Dermis blood vessel endothelial cell (primary cell): ENCODE results near the gene ZNF513. TPM values are rescaled to one million over a fixed set of nuclear protein-coding genes. Genes with fewer than 3 reads are reported as not detected.
"Not testable (repeated sequence)": the region's sequence is repeated elsewhere in the genome, so short reads cannot be mapped to it uniquely, and the experiment has no call there.

Experiments
- DNase-seq: peaks from one replicate; pipeline ENCODE4 v3.0.0; 2010
- total RNA-seq: library from RNA; depleted of rRNA; stranded (reverse); fragments of >200 nt; gene quantifications from 2 replicates; pipeline ENCODE4 v1.2.3, GENCODE V29; 2014

ZNF513 gene
- total RNA-seq, 1 donor from 2014 or later: 8.0 TPM

DNA sequence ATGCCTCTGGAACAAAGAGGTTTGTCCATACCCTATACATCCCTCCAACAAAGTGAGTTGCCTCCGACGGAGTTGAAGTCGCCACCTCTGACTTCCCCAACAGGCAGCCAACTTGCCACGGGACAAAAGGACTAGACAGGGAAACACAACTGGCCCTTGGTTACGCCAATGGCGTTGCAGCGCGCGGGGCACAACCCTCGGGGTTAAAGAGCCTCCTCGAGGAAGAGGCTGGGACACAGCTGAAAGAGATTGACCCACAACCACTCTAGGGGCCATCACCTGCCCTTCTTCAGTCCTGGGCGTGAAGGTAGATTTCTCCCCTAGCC is 24.5 kb downstream of the ZNF513 start:
- peak; percentile 78 for DNase-seq

GRCh38 chr2:27354597-27354927 is 26.0 kb downstream of the ZNF513 start:
- no peak for DNase-seq

GRCh38 chr2:27353762-27354596 is 26.6 kb downstream of the ZNF513 start:
- DNase-seq: no peak

DNA sequence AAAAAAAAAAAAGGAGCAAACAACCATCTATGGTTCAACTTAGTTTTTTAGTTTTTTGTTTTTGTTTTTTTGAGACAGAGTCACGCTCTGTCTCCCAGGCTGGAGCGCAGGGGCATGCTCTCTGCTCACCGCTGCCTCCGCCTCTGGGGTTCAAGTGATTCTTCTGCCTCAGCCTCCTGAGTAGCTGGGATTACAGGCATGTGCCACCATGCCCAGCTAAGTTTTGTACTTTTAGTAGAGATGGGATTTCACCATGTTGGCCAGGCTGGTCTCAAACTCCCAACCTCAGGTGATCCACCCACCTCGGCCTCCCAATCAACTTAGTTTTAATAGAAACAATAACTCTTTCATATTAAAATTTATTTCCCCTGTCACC is 27.2 kb downstream of the ZNF513 start:
- DNase-seq: not testable (repeated sequence)

- no peak for DNase-seq
Observed at GRCh38 chr2:27351802-27352598, 28.5 kb downstream of the ZNF513 start.

DNA sequence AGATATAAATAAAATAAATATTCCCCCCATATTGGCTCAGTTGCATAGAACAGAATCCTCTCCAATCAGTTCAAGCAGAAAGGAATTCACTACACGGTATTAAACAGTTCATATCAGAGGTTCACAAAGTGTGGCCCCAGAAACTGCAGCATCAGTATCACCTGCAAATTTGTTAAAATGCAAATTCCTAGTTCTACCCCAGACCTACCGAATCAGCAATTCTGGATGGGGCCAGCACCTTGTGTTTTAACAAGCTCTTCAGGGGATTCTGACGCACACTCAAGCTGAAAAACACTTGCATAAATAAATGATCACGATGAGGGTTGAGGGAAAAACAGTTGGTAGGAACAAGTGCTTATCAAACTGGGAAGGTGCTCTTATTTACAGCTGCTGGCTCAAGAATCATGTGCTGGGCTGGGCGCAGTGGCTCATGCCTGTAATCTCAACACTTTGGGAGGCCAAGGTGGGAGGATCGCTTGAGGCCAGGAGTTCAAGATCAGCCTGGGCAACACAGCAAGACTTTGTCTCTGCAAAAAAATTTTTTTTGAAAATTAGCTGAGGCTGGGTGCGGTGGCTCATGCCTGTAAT is 30.3 kb downstream of the ZNF513 start:
- no peak for DNase-seq

DNA sequence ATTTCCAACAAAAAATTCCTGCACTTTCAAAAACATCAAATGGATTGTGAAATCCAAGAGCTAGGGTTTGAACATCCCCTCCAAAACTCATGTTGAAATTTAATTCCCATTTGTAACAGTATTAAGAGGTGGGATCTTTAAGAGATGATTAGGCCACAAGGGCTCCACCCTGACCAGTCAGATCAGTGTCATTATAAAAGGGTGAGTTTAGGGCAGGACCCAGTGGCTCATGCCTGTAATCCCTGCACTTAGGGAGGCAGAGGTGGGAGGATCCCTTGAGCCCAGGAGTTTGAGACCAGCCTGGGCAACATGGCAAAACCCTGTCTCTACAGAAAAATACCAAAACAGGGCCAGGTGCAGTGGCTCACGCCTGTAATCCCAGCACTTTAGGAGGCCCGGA is 32.9 kb downstream of the ZNF513 start:
- DNase-seq: no peak

DNA sequence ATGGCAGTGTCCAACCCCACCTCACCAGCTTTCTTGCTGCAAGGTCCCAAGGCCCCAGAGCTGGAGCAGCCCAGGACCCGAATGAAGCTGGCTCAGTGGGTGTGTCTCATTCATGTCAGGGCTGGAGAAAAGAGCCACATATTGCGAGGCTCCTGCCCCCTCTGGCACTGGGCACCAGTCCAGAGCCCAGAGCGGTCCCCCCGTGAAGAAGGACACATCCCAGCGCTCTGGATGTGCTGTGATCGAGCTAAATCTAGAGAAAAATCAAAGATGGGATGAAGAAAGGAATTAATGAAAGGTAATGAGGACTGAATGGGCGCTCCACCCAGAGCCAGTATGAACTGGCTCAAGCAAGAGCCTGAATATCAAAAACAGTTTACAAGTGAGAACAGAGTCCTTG is 44.4 kb downstream of the ZNF513 start:
- DNase-seq: no peak

DNA sequence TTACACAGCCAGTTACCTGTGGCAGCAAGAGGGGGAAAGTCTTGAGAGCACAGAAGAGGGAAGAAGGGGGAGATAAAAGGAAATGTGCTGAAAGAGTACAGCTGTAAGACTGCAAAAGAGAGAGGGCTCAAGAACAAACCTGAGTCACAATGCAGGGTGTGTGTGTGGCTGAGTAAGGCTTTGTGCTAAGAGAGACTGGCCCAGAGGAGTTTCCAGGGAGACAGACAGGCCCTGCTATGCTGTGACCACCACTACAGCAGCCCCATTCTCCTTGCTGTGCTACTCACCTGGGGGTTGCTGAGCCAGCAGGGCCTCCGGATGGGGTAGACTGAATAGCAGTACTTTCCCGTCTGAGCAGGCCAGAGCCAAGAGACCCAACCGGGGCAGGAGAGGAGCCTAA is 45.2 kb downstream of the ZNF513 start:
- DNase-seq: no peak

Other genes with a start within 250 kb of the ZNF513 start
- 46.4 and 46.8 TPM in 2 replicates for gene PREB, start 246.1 kb downstream of the ZNF513 start, total RNA-seq
- not detected in 2 replicates for gene PRR30, start 241.3 kb downstream of the ZNF513 start, total RNA-seq
- gene TCF23, start 231.7 kb downstream of the ZNF513 start, total RNA-seq: not detected in 2 replicates
- gene ATRAID, start 168.7 kb downstream of the ZNF513 start, total RNA-seq: 111 and 181 TPM in 2 replicates
- gene SLC5A6, start 168.5 kb downstream of the ZNF513 start, total RNA-seq: 52.8 and 58.4 TPM in 2 replicates
- gene CAD, start 163.4 kb downstream of the ZNF513 start, total RNA-seq: 33.5 and 69.8 TPM in 2 replicates
- gene SLC30A3, start 117.7 kb downstream of the ZNF513 start, total RNA-seq: 17.9 and 25.8 TPM in 2 replicates
- gene DNAJC5G, start 105.3 kb downstream of the ZNF513 start, total RNA-seq: 0.93 and 2.7 TPM in 2 replicates
- 0.74 and 1.2 TPM in 2 replicates for gene TRIM54, start 98.3 kb downstream of the ZNF513 start, total RNA-seq
- 0.37 and 1.0 TPM in 2 replicates for gene UCN, start 72.3 kb downstream of the ZNF513 start, total RNA-seq
- 48.6 and 64.3 TPM in 2 replicates for gene MPV17, start 57.6 kb downstream of the ZNF513 start, total RNA-seq
- 26.7 and 37.4 TPM in 2 replicates for gene GTF3C2, start 24.0 kb downstream of the ZNF513 start, total RNA-seq
- 27.1 and 29.3 TPM in 2 replicates for gene EIF2B4, start 10.4 kb downstream of the ZNF513 start, total RNA-seq
- gene SNX17, start 10.1 kb downstream of the ZNF513 start, total RNA-seq: 143 and 158 TPM in 2 replicates
- 109 and 164 TPM in 2 replicates for gene PPM1G, start 28.9 kb upstream of the ZNF513 start, total RNA-seq
- 122 and 132 TPM in 2 replicates for gene NRBP1, start 47.9 kb upstream of the ZNF513 start, total RNA-seq
- 0.47 and 0.51 TPM in 2 replicates for gene KRTCAP3, start 61.6 kb upstream of the ZNF513 start, total RNA-seq
- gene IFT172, start 109.0 kb upstream of the ZNF513 start, total RNA-seq: 13.9 and 17.2 TPM in 2 replicates
- gene FNDC4, start 114.5 kb upstream of the ZNF513 start, total RNA-seq: 14.5 and 17.9 TPM in 2 replicates
- gene GCKR, start 116.1 kb upstream of the ZNF513 start, total RNA-seq: 0.05 and 0.85 TPM in 2 replicates
- gene ZNF512, start 202.3 kb upstream of the ZNF513 start, total RNA-seq: 23.5 and 34.2 TPM in 2 replicates
- gene CCDC121, start 248.3 kb upstream of the ZNF513 start, total RNA-seq: 2.7 and 2.8 TPM in 2 replicates
- 40.5 and 44.9 TPM in 2 replicates for gene GPN1, start 248.3 kb upstream of the ZNF513 start, total RNA-seq